Measurements from ENCODE around the gene BEAN1. TPM values are rescaled to one million over a fixed set of nuclear protein-coding genes. Genes with fewer than 3 reads are reported as not detected.

BEAN1 gene
- total RNA-seq, 1 experiment from 2014 or later, result not detected

GRCh38 chr16:66399031-66399430 is 28.1 kb upstream of the BEAN1 start:
- Histone ChIP-seq H3K4me1 (ENCODE audit: control insufficient read depth, insufficient read depth, low read length) (no peaks in the 10 kb centered on the region), H3K9me3 (ENCODE audit: control insufficient read depth, insufficient read depth, low read depth, low read length) (no peaks in the 10 kb centered on the region), H3K4me3 (ENCODE audit: low read depth in 2 of 2, low read length in 2 of 2) (no peak overlapping the region), H3K27me3 (ENCODE audit: control insufficient read depth, insufficient read depth, low read length) (no peaks in the 10 kb centered on the region), H3K27ac (ENCODE audit: low read length) (no peak overlapping the region), H3K36me3 (ENCODE audit: control insufficient read depth, insufficient read depth, low read length) (no peaks in the 10 kb centered on the region)
- no peak for ATAC-seq
- POLR2A ChIA-PET, result no interaction called here
- intact Hi-C loops (cut with micrococcal nuclease; ENCODE audit: unreplicated experiment), result no loop called here
- CTCF ChIA-PET, result interaction anchor here (0.5 to 1.1 kb wide), 2 partner anchors 84 to 339 kb away, joined by 3 to 10 read pairs; no protein-coding TSS in a partner anchor
- no TSS peak for BruUV-seq (replicated peaks)
- DNase-seq (ENCODE audit: low read depth, low spot score), result no peak
- in situ Hi-C loops (cut with HindIII; ENCODE audit: low pct_unique_long_range_greater_than_20kb, low sequenced_read_pairs), result no loop called here
- TF ChIP-seq, protein P1, sequence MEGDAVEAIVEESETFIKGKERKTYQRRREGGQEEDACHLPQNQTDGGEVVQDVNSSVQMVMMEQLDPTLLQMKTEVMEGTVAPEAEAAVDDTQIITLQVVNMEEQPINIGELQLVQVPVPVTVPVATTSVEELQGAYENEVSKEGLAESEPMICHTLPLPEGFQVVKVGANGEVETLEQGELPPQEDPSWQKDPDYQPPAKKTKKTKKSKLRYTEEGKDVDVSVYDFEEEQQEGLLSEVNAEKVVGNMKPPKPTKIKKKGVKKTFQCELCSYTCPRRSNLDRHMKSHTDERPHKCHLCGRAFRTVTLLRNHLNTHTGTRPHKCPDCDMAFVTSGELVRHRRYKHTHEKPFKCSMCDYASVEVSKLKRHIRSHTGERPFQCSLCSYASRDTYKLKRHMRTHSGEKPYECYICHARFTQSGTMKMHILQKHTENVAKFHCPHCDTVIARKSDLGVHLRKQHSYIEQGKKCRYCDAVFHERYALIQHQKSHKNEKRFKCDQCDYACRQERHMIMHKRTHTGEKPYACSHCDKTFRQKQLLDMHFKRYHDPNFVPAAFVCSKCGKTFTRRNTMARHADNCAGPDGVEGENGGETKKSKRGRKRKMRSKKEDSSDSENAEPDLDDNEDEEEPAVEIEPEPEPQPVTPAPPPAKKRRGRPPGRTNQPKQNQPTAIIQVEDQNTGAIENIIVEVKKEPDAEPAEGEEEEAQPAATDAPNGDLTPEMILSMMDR (IDR thresholded peaks at IDR 0.05), result no peak
- TF ChIP-seq, protein P2, sequence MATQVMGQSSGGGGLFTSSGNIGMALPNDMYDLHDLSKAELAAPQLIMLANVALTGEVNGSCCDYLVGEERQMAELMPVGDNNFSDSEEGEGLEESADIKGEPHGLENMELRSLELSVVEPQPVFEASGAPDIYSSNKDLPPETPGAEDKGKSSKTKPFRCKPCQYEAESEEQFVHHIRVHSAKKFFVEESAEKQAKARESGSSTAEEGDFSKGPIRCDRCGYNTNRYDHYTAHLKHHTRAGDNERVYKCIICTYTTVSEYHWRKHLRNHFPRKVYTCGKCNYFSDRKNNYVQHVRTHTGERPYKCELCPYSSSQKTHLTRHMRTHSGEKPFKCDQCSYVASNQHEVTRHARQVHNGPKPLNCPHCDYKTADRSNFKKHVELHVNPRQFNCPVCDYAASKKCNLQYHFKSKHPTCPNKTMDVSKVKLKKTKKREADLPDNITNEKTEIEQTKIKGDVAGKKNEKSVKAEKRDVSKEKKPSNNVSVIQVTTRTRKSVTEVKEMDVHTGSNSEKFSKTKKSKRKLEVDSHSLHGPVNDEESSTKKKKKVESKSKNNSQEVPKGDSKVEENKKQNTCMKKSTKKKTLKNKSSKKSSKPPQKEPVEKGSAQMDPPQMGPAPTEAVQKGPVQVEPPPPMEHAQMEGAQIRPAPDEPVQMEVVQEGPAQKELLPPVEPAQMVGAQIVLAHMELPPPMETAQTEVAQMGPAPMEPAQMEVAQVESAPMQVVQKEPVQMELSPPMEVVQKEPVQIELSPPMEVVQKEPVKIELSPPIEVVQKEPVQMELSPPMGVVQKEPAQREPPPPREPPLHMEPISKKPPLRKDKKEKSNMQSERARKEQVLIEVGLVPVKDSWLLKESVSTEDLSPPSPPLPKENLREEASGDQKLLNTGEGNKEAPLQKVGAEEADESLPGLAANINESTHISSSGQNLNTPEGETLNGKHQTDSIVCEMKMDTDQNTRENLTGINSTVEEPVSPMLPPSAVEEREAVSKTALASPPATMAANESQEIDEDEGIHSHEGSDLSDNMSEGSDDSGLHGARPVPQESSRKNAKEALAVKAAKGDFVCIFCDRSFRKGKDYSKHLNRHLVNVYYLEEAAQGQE (IDR thresholded peaks at IDR 0.05; ENCODE audit: insufficient read depth in 1 of 2, low read depth in 2 of 2, low read length in 1 of 2), result no peak
- TF ChIP-seq TCF7L2 (IDR thresholded peaks at IDR 0.05; ENCODE audit: low read depth, low read length) (no peak), SIN3A (IDR thresholded peaks at IDR 0.05; ENCODE audit: borderline replicate concordance, insufficient read depth, low read depth, low read length) (no peak), POLR2AphosphoS5 (IDR thresholded peaks at IDR 0.05; ENCODE audit: low read depth, low read length) (no peak)

GRCh38 chr16:66399930-66400329 is 27.2 kb upstream of the BEAN1 start:
- ATAC-seq, result no peak
- CTCF ChIA-PET, result interaction anchor here (1.1 kb wide), 1 partner anchor 83 kb away, joined by 10 read pairs; no protein-coding TSS in a partner anchor

More at GRCh38 chr16:66399930-66400329, 27.2 kb upstream of the BEAN1 start:
- in situ Hi-C loops (cut with HindIII; ENCODE audit: low pct_unique_long_range_greater_than_20kb, low sequenced_read_pairs) (no loop called here), intact Hi-C loops (cut with micrococcal nuclease; ENCODE audit: unreplicated experiment) (loop anchor here (10.0 kb wide), 1 partner anchor 205 kb away; the partner anchor contains the start of gene CMTM3)
- POLR2A ChIA-PET, result interaction anchor here (0.5 kb wide), 1 partner anchor 348 kb away, joined by 6 read pairs; no protein-coding TSS in a partner anchor
- DNase-seq (ENCODE audit: low read depth, low spot score), result no peak
- Histone ChIP-seq H3K4me1 (ENCODE audit: control insufficient read depth, insufficient read depth, low read length) (no peaks in the 10 kb centered on the region), H3K9me3 (ENCODE audit: control insufficient read depth, insufficient read depth, low read depth, low read length) (no peaks in the 10 kb centered on the region), H3K27ac (ENCODE audit: low read length) (no peak overlapping the region), H3K27me3 (ENCODE audit: control insufficient read depth, insufficient read depth, low read length) (no peaks in the 10 kb centered on the region), H3K36me3 (ENCODE audit: control insufficient read depth, insufficient read depth, low read length) (no peaks in the 10 kb centered on the region), H3K4me3 (ENCODE audit: low read depth in 2 of 2, low read length in 2 of 2) (no peak overlapping the region)
- no TSS peak for BruUV-seq (replicated peaks)
- TF ChIP-seq SIN3A (IDR thresholded peaks at IDR 0.05; ENCODE audit: borderline replicate concordance, insufficient read depth, low read depth, low read length) (no peak), POLR2AphosphoS5 (IDR thresholded peaks at IDR 0.05; ENCODE audit: low read depth, low read length) (no peak), TCF7L2 (IDR thresholded peaks at IDR 0.05; ENCODE audit: low read depth, low read length) (no peak)
- TF ChIP-seq, protein P1 (IDR thresholded peaks at IDR 0.05), result no peak
- TF ChIP-seq, protein P2 (IDR thresholded peaks at IDR 0.05; ENCODE audit: insufficient read depth in 1 of 2, low read depth in 2 of 2, low read length in 1 of 2), result no peak

Measured in Panc1 (cell line).